Stimulated activated CD8-positive, alpha-beta memory T cell treated with anti-CD3 and anti-CD28 coated beads, Interleukin-12 subunit alpha, Interleukin-12 subunit beta, amount 100 ng/mL, for 4 hours (primary cell): Measurements from ENCODE around the gene TCF25.
"Not testable (repeated sequence)": the region's sequence is repeated elsewhere in the genome, so short reads cannot be mapped to it uniquely, and the experiment has no call there.

Source experiments
- DNase-seq: peaks from one replicate; pipeline ENCODE4 v3.0.0-alpha.2; 2020; ENCODE audit warnings: low read depth

Gene TCF25

GRCh38 chr16:89905511-89906139 lies 32.2 kb downstream of the TCF25 start:
- DNase-seq = no peak

DNA sequence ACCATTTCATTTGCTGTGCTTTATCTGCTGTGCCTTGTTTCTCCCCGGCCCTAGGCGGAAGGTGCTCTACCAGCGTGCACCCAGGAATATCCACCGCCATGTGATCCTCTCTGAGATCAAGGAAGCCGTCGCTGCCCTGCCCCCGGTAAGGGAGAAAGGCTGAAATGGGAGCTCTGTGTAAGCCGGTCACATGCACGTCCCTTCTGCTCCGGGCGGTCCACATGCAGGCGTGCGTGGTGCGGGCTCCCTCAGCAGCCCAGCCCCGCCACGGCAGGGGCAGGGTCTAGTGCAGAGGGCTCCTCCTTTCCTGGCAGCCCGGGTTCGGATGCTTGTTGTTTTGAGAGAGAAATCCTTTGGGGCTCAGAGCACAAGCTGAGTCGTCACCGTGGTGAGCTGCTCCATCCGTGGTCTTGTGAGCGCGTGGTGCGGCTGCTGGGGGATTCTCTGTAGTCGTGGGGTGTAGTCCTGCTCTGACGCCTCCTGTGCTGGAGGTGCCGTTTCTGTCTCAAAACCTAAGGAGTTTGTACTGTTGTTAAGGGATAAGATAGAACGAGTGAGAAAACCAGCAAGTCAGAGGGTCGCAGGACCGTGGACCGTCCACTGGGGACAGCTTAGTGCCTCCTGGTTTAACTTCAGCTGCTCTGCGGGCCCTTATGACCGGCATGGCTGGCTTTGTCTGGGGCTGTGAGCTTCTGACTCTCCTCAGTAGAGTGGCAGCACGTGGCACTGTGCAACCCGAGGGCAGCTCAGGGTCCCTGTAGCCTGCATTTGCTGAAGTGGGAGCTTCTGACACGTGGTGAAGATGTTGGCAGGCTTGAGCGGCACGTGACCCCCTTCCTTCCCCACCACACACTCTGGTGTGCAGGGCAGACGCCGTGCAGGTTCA lies 33.0 kb downstream of the TCF25 start:
- DNase-seq = no peak

DNA sequence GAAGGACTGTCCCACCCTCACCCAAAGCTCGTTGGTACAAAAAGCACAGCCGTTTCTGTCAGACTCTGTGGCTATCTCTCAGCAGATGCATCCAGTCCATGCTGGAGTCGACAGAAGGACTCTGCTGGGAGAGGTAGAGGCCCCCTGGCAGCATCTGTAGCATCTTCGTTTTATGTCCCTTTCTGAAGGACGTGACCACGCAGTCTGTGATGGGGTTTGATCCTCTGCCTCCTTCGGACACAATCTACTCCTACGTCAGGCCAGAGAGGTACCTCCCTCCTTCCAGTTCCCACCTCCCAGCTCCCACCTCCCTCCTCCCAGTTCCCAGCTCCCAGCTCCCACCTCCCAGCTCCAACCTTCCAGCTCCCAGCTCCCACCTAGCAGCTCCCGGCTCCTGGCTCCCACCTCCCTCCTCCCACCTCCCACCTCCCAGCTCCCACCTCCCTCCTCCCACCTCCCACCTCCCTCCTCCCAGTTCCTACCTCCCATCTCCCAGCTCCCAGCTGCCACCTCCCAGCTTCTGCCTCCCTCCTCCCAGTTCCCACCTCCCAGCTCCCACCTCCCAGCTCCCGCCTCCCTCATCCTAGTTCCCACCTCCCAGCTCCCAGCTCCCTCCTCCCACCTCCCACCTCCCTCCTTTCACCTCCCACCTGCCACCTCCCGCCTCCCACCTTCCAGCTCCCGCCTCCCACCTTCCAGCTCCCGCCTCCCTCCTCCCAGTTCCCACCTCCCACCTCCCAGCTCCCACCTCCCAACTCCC lies 33.8 kb downstream of the TCF25 start:
- DNase-seq = no peak

DNA sequence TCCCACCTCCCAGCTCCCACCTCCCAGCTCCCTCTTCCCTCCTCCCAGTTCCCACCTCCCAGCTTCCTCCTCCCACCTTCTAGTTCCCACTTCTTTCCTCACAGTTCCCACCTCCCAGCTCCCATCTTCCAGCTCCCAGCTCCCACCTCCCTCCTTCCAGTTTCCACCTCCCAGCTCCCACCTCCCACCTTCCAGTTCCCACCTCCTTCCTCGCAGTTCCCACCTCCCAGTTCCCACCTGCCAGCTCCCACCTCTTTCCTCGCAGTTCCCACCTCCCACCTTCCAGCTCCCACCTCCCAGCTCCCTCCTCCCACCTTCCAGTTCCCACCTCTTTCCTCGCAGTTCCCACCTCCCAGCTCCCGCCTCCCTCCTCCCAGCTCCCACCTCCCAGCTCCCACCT lies 34.8 kb downstream of the TCF25 start:
- DNase-seq = no peak

DNA sequence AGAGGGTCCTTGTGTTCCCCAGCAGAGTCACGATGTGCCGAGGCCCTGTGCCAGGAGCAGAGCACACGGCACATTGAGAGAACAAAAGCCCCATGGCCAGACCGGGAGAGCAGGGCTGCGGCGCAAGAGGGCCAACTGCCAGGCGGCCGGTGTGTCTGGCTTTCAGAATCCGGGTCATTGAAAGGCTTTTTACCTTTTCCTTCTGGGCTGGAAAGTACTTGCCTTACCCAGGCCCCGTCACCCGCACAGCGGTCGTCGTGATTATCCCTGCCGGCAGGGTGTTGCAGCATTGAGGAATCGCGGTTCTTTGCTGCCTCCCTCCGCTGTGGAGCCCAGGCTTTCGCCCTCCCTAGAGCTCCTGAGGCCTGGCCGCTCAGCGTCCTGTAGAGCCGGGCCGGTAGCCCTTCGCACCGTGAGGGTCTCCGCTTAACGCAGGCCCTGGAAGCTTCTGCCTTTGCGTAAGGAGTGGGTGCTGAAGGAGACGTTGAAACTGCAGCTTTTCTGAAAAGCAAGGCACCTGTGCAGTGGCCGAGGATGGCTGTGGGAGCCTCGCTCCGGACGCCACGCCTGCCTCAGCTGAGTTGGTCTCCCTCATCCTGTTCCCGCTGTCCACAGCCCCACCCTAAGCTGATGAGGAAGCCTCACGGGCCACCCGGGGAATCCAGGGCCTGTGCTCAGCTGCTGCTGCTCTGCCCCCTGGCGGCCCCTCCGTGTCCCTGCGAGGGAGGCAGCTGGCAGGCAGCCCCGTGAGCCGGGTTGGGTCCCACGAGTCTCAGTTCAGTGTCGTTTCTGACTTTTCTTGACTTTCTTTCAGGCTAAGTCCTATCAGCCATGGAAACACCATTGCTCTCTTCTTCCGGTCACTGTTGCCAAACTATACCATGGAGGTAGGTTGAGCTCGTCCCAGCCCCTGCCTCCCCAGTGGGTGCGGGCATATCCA lies 36.7 kb downstream of the TCF25 start:
- no peak for DNase-seq

GRCh38 chr16:89910717-89911354 lies 37.4 kb downstream of the TCF25 start:
- DNase-seq = no peak

DNA sequence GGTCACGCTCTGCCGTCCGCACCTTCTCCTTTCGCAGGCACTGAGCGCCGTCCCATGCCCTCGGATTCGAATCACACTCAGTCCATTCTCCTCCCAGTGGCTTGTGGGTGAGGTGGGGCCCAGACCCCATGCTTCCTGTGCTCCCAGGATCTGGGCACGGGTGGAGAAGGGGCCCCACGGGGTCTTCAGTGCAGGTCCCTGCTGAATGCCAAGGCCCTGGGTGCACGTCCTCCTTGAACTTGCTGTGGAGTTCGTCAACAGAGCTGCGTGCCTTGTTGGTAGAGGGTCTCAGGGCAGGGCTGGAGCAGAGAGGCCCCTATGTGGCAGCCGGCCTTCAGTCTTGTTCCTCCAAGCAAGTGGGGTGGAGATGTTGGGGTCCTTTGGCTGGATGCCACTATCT lies 38.0 kb downstream of the TCF25 start:
- DNase-seq = no peak

- DNase-seq = no peak
These were observed 38.8 kb downstream of the TCF25 start for GRCh38 chr16:89912143-89912542.

DNA sequence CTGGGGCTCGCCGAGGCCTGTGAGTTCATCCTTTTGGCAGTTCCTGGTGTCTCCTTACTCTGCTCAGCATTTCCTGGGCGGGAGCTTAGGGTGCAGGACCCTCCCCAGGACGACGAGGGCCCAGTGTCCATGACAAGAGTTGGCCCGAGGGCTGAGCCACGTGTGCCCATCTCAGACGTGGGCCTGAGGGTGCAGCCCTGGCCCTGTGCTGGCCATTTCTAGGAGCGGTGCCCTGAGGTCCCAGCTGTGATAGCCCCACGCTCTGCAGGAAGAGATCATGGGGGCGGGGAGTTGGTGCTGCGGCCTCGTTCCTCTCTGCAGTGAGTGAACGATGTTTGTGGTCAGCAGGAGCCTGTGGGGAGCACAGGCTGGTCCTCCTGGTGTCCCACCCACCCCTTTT lies 39.2 kb downstream of the TCF25 start:
- no peak for DNase-seq

DNA sequence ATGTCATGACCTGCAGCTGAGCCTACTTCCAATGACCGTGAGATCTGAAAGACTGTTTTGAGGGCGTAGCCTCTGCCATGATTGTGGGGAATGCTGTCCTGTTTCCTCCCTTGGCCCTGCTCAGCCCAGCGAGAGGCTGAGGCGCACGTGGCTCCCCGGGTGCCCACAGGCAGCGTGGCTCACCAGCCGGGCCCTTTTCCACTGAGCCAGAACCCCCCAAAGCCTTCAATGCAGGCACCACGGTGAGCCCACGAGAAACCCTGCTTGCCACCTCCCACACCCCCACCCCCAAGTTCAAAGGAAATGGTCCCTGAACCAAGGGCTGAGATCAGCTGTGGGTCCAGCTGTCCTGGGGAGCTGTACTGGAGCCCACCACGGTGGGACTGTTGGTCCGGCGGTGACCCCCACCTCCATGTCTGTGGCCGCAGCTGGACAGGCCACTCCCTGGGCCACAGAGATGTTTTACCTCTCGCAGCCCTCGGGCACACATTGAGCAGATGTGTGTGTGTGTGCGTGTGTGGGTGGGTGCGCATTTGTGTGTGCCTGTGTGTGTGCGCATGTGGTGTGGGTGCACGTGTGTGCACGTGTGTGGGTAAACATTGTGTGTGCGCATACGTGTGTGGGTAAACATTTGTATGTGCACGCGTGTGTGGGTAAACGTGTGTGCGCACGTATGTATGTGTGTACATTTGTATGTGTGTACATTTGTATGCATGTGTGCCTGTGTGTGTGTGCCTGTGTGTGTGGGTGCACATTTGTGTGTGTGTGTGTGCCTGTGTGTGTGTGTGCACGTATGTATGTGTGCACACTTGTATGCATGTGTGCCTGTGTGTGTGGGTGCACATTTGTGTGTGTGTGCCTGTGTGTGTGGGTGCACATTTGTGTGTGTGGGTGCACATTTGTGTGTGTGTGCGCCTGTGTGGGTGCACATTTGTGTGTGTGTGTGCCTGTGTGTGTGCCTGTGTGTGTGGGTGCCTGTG lies 40.3 kb downstream of the TCF25 start:
- DNase-seq = no peak

- not testable (repeated sequence) for DNase-seq
These were observed 41.4 kb downstream of the TCF25 start for GRCh38 chr16:89914642-89915285.

DNA sequence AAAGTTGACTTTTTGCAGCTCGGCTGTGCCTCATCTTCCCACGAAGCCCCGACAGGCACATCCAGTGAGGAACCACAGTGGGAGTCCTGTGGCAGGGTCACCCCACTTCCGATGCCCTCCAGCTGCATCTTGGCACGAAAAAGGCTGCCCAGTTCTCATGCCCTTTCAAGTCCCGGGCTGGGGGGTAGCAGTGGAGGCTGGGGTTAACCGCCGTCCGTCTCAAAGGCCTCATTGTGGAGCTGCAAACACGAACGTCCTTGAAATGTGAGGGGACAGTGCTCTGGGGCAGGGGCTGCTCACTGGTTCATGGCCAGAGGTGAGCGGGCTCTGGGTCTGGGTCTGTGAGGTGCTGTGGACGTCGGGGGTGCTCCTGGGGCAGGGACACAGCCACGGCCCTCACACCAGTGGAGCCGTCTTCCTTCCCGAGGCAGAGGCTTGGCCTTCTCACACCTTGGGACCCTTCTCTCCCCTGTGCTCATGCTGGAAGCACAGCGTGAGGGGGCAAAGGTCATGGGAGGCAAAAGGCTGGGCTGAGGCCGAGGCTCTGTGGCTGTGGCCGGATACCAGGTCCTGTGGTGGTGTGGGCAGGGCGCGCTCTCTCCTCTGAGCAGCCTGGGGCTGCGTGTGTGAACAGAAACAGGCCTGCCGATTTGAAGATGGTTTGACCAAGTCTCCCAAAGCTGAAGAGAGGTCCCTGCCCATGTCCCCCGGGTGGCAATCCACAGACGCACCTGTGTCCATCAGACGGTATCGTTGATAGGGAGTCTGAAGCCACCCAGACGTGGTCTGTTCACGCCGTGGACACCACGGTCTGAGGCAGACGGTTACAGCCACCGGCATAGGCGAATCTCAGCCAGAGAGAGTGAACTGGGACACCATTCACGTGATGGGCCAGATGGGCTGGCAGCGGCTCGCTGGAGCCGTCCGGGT lies 42.2 kb downstream of the TCF25 start:
- DNase-seq = no peak

DNA sequence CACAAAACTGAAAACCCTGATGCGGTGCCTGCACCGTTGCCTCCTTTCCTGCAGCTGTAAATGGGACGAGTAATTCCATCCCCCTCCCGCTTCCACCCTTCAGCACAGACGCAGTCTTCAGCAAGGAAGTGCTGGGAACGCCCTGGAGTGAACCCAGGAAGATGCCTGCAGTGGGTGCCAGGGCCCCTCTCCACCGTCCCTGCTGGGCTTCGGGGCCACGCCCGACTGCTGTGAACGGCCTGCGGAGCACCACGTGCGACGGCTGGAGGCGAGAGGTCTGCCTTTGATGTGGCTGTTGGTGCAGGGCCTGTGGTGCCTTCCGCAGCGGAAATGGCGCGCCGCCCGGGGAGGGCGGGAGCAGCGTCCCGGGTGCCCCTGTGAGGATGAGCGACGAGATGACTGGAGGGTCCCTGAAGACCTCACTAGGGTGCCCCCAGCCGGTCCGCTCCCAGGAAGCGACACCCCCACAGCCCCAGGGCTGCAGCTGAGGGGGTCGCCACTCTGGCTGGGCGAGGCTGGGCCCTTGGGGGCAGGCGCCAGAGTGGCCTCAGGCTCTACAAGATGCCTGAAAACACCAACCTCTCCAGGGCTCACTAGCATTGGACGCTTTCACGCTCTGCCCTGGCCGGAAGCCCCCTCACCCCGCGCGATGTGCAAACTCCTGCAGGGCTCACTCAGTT lies 44.5 kb downstream of the TCF25 start:
- peak; percentile 64 for DNase-seq

- no peak for DNase-seq
These were observed 45.3 kb downstream of the TCF25 start, which contains the start of gene MC1R for GRCh38 chr16:89918453-89919347. Gene MC1R, plus strand, starts transcription at chr16:89918862. Its CDS starts 397 bp downstream, at chr16:89919259.

- DNase-seq = no peak
These were observed 46.4 kb downstream of the TCF25 start for GRCh38 chr16:89919535-89920406.

- no peak for DNase-seq
These were observed 47.3 kb downstream of the TCF25 start for GRCh38 chr16:89920723-89921122.
